IPS-15b (cell line): ENCODE measurements around the gene PARN.

Experiments used
- H3K27me3 ChIP-seq: one replicate; pipeline ENCODE4 v1.6.1; 2013; ENCODE audit warnings: low read length; ENCODE audit not compliant: control insufficient read depth, insufficient read depth
- H3K36me3 ChIP-seq: one replicate; pipeline ENCODE4 v1.6.1; 2013; ENCODE audit warnings: low read length; ENCODE audit not compliant: control insufficient read depth, insufficient read depth
- H3K4me1 ChIP-seq: one replicate; pipeline ENCODE4 v1.6.1; 2013; ENCODE audit warnings: mild to moderate bottlenecking, low read length; ENCODE audit not compliant: control insufficient read depth, insufficient read depth
- H3K4me3 ChIP-seq: one replicate; pipeline ENCODE4 v1.5.1; 2013; ENCODE audit warnings: low read depth, low read length
- H3K9ac ChIP-seq: one replicate; pipeline ENCODE4 v1.6.1; 2013; ENCODE audit warnings: low read depth, mild to moderate bottlenecking, low read length
- H3K9me3 ChIP-seq: one replicate; pipeline ENCODE4 v1.6.1; 2013; ENCODE audit warnings: mild to moderate bottlenecking, low read length; ENCODE audit not compliant: control insufficient read depth, insufficient read depth

PARN gene

DNA sequence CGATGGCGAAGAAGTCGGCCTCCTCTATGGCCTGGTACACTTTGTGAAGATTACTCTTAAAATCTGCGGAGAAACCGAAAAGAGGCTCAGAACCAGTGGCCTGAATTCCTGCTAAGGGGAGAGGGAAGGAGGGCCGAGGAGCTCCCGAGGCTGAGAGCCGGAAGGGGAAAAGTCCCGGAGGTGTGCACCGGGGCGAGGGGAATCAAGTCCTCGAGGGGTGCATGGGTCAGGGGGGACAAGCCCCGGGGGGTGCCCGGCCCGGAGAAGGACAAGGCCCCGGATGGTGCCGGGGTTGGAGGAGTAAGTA lies 495 bp downstream of the PARN start:
- H3K4me1 ChIP-seq: peaks cover 11% of the 10 kb centered on the region
- H3K36me3 ChIP-seq: peaks cover 17% of the 10 kb centered on the region
- H3K27me3 ChIP-seq: no peaks in the 10 kb centered on the region
- peak overlapping the region; percentile 84 for H3K4me3 ChIP-seq
- H3K9me3 ChIP-seq: no peaks in the 10 kb centered on the region
- H3K9ac ChIP-seq: peak overlapping the region; percentile 95

GRCh38 chr16:14628806-14629611 lies 1.1 kb downstream of the PARN start:
- H3K9ac ChIP-seq: peak overlapping the region; percentile 95
- H3K4me3 ChIP-seq: peak overlapping the region; percentile 84
- H3K4me1 ChIP-seq: peaks cover 6% of the 10 kb centered on the region
- no peaks in the 10 kb centered on the region for H3K9me3 ChIP-seq
- H3K36me3 ChIP-seq: peaks cover 15% of the 10 kb centered on the region
- no peaks in the 10 kb centered on the region for H3K27me3 ChIP-seq

GRCh38 chr16:14627078-14627477 lies 3.0 kb downstream of the PARN start:
- Histone ChIP-seq H3K4me3 (no peak overlapping the region), H3K9ac (no peak overlapping the region), H3K27me3 (no peaks in the 10 kb centered on the region), H3K9me3 (no peaks in the 10 kb centered on the region), H3K4me1 (peaks cover 6% of the 10 kb centered on the region), H3K36me3 (peaks cover 22% of the 10 kb centered on the region)

GRCh38 chr16:14618566-14618965 lies 11.5 kb downstream of the PARN start:
- no peaks in the 10 kb centered on the region for H3K9me3 ChIP-seq
- H3K36me3 ChIP-seq: peaks cover 22% of the 10 kb centered on the region
- H3K4me3 ChIP-seq: no peak overlapping the region
- no peaks in the 10 kb centered on the region for H3K27me3 ChIP-seq
- H3K4me1 ChIP-seq: no peaks in the 10 kb centered on the region
- H3K9ac ChIP-seq: no peak overlapping the region

DNA sequence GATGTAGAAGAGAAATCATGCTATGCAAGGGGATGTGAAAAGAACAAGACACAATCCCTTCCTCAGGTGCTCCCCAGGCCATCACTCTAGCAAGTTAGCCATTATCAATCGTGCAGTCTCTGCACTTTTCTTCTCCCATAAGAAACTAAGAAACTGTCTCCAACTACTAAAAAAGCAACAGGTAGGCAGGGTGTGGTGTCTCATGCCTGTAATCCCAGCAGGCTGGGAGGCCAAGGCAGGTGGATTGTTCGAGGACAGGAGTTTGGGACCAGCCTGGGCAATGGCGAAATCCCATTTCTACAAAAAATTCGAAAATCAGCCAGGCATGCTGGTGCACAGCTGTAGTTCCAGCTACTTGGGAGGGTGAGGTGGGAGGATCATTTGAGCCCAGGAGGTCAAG lies 13.8 kb downstream of the PARN start:
- Histone ChIP-seq H3K4me3 (no peak overlapping the region), H3K36me3 (peaks cover 21% of the 10 kb centered on the region), H3K9me3 (no peaks in the 10 kb centered on the region), H3K9ac (no peak overlapping the region), H3K27me3 (no peaks in the 10 kb centered on the region), H3K4me1 (no peaks in the 10 kb centered on the region)

DNA sequence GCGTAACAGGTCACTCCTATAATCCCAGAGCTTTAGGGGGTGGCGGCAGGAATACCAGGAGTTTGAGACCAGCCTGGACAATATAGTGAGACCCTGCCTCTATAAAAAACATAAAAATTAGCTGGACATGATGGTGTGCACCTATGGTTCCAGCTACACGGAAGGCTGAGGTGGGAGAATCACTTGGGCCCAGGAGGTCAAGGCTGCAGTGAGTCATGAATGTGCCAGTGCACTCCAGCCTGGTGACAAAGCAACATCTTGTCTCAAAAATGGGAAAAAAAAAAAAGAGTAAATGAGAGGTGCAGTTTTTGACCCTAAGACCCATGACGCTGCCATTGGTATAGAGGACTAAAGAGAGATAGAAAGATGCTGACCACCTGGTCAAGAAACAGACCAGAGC lies 16.1 kb downstream of the PARN start:
- Histone ChIP-seq H3K27me3 (no peaks in the 10 kb centered on the region), H3K4me1 (peaks cover 7% of the 10 kb centered on the region), H3K9ac (no peak overlapping the region), H3K9me3 (no peaks in the 10 kb centered on the region), H3K4me3 (no peak overlapping the region), H3K36me3 (peaks cover 23% of the 10 kb centered on the region)

DNA sequence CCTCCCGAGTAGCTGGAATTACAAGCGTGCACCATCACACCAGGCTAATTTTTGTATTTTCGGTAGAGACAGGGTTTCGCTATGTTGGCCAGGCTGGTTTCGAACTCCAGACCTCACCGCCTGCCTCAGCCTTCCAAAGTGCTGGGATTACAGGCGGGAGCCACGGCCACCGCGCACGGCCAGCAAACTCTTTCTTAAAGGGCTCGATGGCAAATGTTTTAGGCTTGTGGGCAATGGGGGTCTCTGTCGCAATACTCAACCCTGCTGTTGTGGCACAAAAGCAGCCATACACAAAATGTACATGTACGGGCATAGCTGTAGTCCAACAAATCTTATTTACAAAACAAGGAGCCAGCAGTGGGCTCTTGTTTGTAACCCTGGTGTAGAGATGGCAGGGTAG lies 18.4 kb downstream of the PARN start:
- H3K27me3 ChIP-seq: no peaks in the 10 kb centered on the region
- H3K36me3 ChIP-seq: peaks cover 26% of the 10 kb centered on the region
- peaks cover 11% of the 10 kb centered on the region for H3K4me1 ChIP-seq

DNA sequence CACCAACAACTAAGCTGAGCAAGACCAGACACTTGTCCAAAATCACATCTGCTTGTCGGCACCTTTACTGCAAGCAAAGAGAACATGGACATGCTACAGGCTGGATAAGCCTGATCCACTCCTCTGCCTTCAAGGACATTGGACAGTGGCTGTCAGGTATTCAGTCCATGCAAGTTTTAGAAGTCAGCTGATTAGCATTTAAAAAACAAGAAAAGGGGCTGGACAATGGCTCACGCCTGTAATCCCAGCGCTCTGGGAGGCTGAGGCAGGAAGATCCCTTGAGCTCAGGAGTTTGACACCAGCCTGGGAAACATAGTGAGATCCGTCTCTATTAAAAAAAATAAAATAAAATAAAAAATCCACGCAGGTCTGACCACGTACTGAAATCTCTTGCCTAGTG lies 20.3 kb downstream of the PARN start:
- no peaks in the 10 kb centered on the region for H3K27me3 ChIP-seq
- no peak overlapping the region for H3K9ac ChIP-seq
- H3K4me3 ChIP-seq: no peak overlapping the region
- peaks cover 11% of the 10 kb centered on the region for H3K4me1 ChIP-seq
- peaks cover 31% of the 10 kb centered on the region for H3K36me3 ChIP-seq
- no peaks in the 10 kb centered on the region for H3K9me3 ChIP-seq

More for the DNA sequence above, 18.4 kb downstream of the PARN start:
- no peaks in the 10 kb centered on the region for H3K9me3 ChIP-seq
- no peak overlapping the region for H3K9ac ChIP-seq
- no peak overlapping the region for H3K4me3 ChIP-seq

- Histone ChIP-seq H3K36me3 (peaks cover 32% of the 10 kb centered on the region), H3K4me1 (peaks cover 11% of the 10 kb centered on the region), H3K9ac (no peak overlapping the region)
These were observed 21.5 kb downstream of the PARN start for GRCh38 chr16:14608604-14609003.

GRCh38 chr16:14608111-14608566 lies 21.9 kb downstream of the PARN start:
- no peak overlapping the region for H3K4me3 ChIP-seq
- no peak overlapping the region for H3K9ac ChIP-seq
- peaks cover 37% of the 10 kb centered on the region for H3K36me3 ChIP-seq
- no peaks in the 10 kb centered on the region for H3K27me3 ChIP-seq
- H3K4me1 ChIP-seq: peaks cover 11% of the 10 kb centered on the region
- H3K9me3 ChIP-seq: no peaks in the 10 kb centered on the region

More at GRCh38 chr16:14608604-14609003, 21.5 kb downstream of the PARN start:
- no peaks in the 10 kb centered on the region for H3K27me3 ChIP-seq
- no peaks in the 10 kb centered on the region for H3K9me3 ChIP-seq
- no peak overlapping the region for H3K4me3 ChIP-seq

DNA sequence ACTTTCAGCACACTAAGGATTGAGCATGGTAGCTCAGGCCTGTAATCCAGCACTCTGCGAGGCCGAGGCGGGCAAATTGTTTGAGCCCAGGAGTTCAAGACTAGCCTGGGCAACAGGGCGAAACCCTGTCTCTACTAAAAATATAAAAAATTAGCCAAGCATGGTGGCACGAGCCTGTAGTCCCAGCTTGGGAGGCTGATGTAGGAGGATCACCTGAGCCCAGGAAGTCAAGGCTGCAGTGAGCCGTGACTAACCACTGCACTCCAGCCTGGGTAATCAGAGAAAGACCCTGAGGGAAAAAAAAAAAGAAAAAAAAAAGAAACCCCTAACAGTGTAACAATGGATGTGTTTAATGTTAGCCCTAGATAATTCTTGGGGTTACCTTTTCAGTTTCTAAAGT lies 24.0 kb downstream of the PARN start:
- no peaks in the 10 kb centered on the region for H3K9me3 ChIP-seq
- no peak overlapping the region for H3K4me3 ChIP-seq
- H3K27me3 ChIP-seq: no peaks in the 10 kb centered on the region
- peaks cover 36% of the 10 kb centered on the region for H3K36me3 ChIP-seq
- no peak overlapping the region for H3K9ac ChIP-seq
- H3K4me1 ChIP-seq: peaks cover 11% of the 10 kb centered on the region

DNA sequence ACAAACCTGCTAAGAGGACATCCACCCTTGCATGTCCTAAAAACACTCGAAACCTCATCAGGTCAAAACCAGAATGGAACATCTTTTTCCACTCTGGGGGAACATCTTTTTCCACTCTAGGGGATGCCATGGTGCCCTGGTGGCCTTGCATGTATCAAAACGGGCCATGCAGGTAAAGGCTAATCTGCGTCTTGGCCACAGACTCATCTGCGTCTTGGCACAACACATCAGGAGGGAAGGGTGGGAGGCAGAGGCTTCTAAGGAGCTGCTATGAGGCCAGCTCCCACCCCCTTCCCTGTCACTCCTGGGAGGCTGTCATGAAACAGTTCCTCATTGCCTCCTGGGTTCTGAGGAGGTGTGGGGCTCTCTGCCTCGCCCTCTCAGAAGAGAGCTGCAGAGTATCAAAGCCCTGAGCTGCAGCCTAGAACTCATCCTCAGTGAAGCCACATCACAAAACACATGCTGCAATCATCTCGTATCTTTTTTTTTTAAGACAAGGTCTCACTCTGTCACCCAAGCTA lies 27.6 kb downstream of the PARN start:
- Histone ChIP-seq H3K4me1 (no peaks in the 10 kb centered on the region), H3K4me3 (no peak overlapping the region), H3K36me3 (peaks cover 42% of the 10 kb centered on the region), H3K9me3 (no peaks in the 10 kb centered on the region), H3K27me3 (no peaks in the 10 kb centered on the region), H3K9ac (no peak overlapping the region)
